IMR-90 (cell line): Measurements from ENCODE around the gene GPR65. TPM values are rescaled to one million over a fixed set of nuclear protein-coding genes. Genes with fewer than 3 reads are reported as not detected.

Source experiments
- ATAC-seq: fragments of 200-7000 bp; cut with Tn5 transposase; 2 replicates; pipeline ENCODE4 v1.9.1; 2020; ENCODE audit warnings: low read depth, mild to moderate bottlenecking, moderate library complexity
- BruUV-seq: library from RNA; stranded (reverse); fragments of 400-500 nt; replicated peaks from 2 replicates; lab custom pipeline; 2021; lab: Mats Ljungman, UMichigan
- CTCF ChIA-PET: fragments of 300-600 bp; formaldehyde crosslinking; extraction: SDS; loops from one replicate; lab custom pipeline; 2021; ENCODE audit warnings: antibody characterized with exemption; lab: Yijun Ruan, JAX
- POLR2A ChIA-PET: fragments of 300-600 bp; sonication (Branson Sonifier 250); formaldehyde crosslinking; loops from one replicate; lab custom pipeline; 2022; ENCODE audit warnings: antibody characterized with exemption; ENCODE audit not compliant: unreplicated experiment; lab: Charles Lee
- DNase-seq: peaks from one replicate; pipeline ENCODE4 v3.0.0; 2013
- H2AFZ ChIP-seq: replicated peaks from 2 replicates; pipeline ENCODE3; 2013; ENCODE audit warnings: low read length, mild to moderate bottlenecking; ENCODE audit not compliant: poor library complexity
- H2AK5ac ChIP-seq: 2 replicates; pipeline ENCODE4 v1.6.1; 2013; ENCODE audit warnings: low read depth, low read length, inconsistent platforms
- H2AK9ac ChIP-seq: replicated peaks from 2 replicates; pipeline ENCODE3; 2013; ENCODE audit warnings: mild to moderate bottlenecking, low read depth, low read length, moderate library complexity; ENCODE audit not compliant: poor library complexity
- H2BK120ac ChIP-seq: 2 replicates; pipeline ENCODE4 v1.6.1; 2013; ENCODE audit warnings: low read depth, low read length, inconsistent platforms
- H2BK15ac ChIP-seq: 3 replicates; pipeline ENCODE4 v1.6.1; 2013; ENCODE audit warnings: low read depth, low read length, inconsistent platforms
- H2BK20ac ChIP-seq: 2 replicates; pipeline ENCODE4 v1.6.1; 2013; ENCODE audit warnings: low read depth, mild to moderate bottlenecking, inconsistent platforms, low read length, moderate library complexity
- H2BK5ac ChIP-seq: 2 replicates; pipeline ENCODE4 v1.6.1; 2013; ENCODE audit warnings: mild to moderate bottlenecking, low read depth, low read length, inconsistent platforms; ENCODE audit not compliant: poor library complexity, severe bottlenecking
- H3K14ac ChIP-seq: replicated peaks from 2 replicates; pipeline ENCODE4 v1.6.1; 2013; ENCODE audit warnings: low read depth, low read length, inconsistent platforms
- H3K18ac ChIP-seq: 2 replicates; pipeline ENCODE4 v1.6.1; 2013; ENCODE audit warnings: low read depth, low read length, control low read depth
- H3K23ac ChIP-seq: 2 replicates; pipeline ENCODE4 v1.6.1; 2013; ENCODE audit warnings: low read depth, low read length, inconsistent platforms
- H3K27ac ChIP-seq: 2 replicates; pipeline ENCODE4 v1.5.1; 2013; ENCODE audit warnings: mild to moderate bottlenecking, control low read depth, low read length; ENCODE audit not compliant: insufficient read depth
- H3K27me3 ChIP-seq: 2 replicates; pipeline ENCODE4 v1.6.1; 2013; ENCODE audit warnings: low read length; ENCODE audit not compliant: control insufficient read depth, insufficient read depth
- H3K36me3 ChIP-seq: 2 replicates; pipeline ENCODE4 v1.6.1; 2013; ENCODE audit warnings: low read length, mixed read lengths; ENCODE audit not compliant: control insufficient read depth, insufficient read depth
- H3K4ac ChIP-seq: 2 replicates; pipeline ENCODE4 v1.6.1; 2013; ENCODE audit warnings: low read depth, low read length, inconsistent platforms
- H3K4me1 ChIP-seq: 2 replicates; pipeline ENCODE4 v1.6.1; 2013; ENCODE audit warnings: low read length, mixed read lengths; ENCODE audit not compliant: control insufficient read depth, insufficient read depth
- H3K4me2 ChIP-seq: 2 replicates; pipeline ENCODE4 v1.6.1; 2013; ENCODE audit warnings: low read depth, mild to moderate bottlenecking, control low read depth, low read length, moderate library complexity
- H3K4me3 ChIP-seq: 2 replicates; pipeline ENCODE4 v1.5.1; 2013; ENCODE audit warnings: low read depth, mild to moderate bottlenecking, control low read depth, low read length, moderate library complexity; ENCODE audit not compliant: insufficient read depth
- H3K56ac ChIP-seq: 2 replicates; pipeline ENCODE4 v1.6.1; 2013; ENCODE audit warnings: low read length, inconsistent platforms; ENCODE audit not compliant: insufficient read depth; ENCODE audit errors: extremely low read depth
- H3K79me1 ChIP-seq, 2 experiments: 2 replicates each; pipeline ENCODE4 v1.6.1; 2013; ENCODE audit warnings: low read length in 2 of 2, inconsistent platforms in 1 of 2, low read depth in 1 of 2
- H3K9ac ChIP-seq: 2 replicates; pipeline ENCODE4 v1.6.1; 2013; ENCODE audit warnings: low read depth, low read length, control low read depth
- H3K9me1 ChIP-seq: 2 replicates; pipeline ENCODE4 v1.6.1; 2013; ENCODE audit warnings: low read length, inconsistent platforms; ENCODE audit not compliant: insufficient read depth
- H3K9me3 ChIP-seq: 2 replicates; pipeline ENCODE4 v1.6.1; 2013; ENCODE audit warnings: low read length; ENCODE audit not compliant: control insufficient read depth, insufficient read depth
- H4K20me1 ChIP-seq: 2 replicates; pipeline ENCODE4 v1.6.1; 2013; ENCODE audit warnings: low read length, inconsistent platforms; ENCODE audit not compliant: insufficient read depth
- H4K5ac ChIP-seq: 2 replicates; pipeline ENCODE4 v1.6.1; 2013; ENCODE audit warnings: mild to moderate bottlenecking, low read depth, low read length, control low read depth
- H4K8ac ChIP-seq, 2 experiments: 2 replicates each; pipeline ENCODE4 v1.6.1; 2013; ENCODE audit warnings: low read depth in 2 of 2, low read length in 2 of 2, control low read depth in 1 of 2, inconsistent platforms in 1 of 2
- H4K91ac ChIP-seq: 2 replicates; pipeline ENCODE4 v1.6.1; 2013; ENCODE audit warnings: low read depth, low read length, inconsistent platforms; ENCODE audit not compliant: insufficient read depth
- BHLHE40 ChIP-seq: fragments of 150-350 bp; IDR thresholded peaks from 2 replicates; pipeline ENCODE4 v1.6.1; 2016; ENCODE audit warnings: mild to moderate bottlenecking, low read depth, low read length
- CEBPB ChIP-seq: IDR thresholded peaks from 2 replicates; pipeline ENCODE4 v1.6.1; 2012; ENCODE audit warnings: low read depth, low read length, improper control_type of control experiment
- CHD1 ChIP-seq: IDR thresholded peaks from 2 replicates; pipeline ENCODE4 v1.6.1; 2012; ENCODE audit warnings: low read depth, low read length, improper control_type of control experiment
- FOS ChIP-seq: fragments of 150-350 bp; IDR thresholded peaks from 2 replicates; pipeline ENCODE4 v1.6.1; 2016; ENCODE audit warnings: low read depth, low read length
- MAZ ChIP-seq: IDR thresholded peaks from 2 replicates; pipeline ENCODE4 v1.6.1; 2012; ENCODE audit warnings: low read depth, mild to moderate bottlenecking, low read length, improper control_type of control experiment, moderate library complexity, borderline replicate concordance
- MXI1 ChIP-seq: IDR thresholded peaks from 2 replicates; pipeline ENCODE4 v1.6.1; 2012; ENCODE audit warnings: low read depth, mild to moderate bottlenecking, low read length, moderate library complexity, borderline replicate concordance
- NFE2L2 ChIP-seq: fragments of 150-350 bp; IDR thresholded peaks from 2 replicates; pipeline ENCODE4 v1.6.1; 2016; ENCODE audit warnings: low read depth, mild to moderate bottlenecking, low read length
- POLR2A ChIP-seq: IDR thresholded peaks from 2 replicates; pipeline ENCODE4 v1.6.1; 2012; ENCODE audit warnings: mild to moderate bottlenecking, low read depth, low read length
- RAD21 ChIP-seq: IDR thresholded peaks from 2 replicates; pipeline ENCODE4 v1.6.1; 2012; ENCODE audit warnings: low read length, improper control_type of control experiment
- RCOR1 ChIP-seq: IDR thresholded peaks from 2 replicates; pipeline ENCODE4 v1.6.1; 2012; ENCODE audit warnings: mild to moderate bottlenecking, low read length, improper control_type of control experiment; ENCODE audit not compliant: insufficient replicate concordance
- RFX5 ChIP-seq: IDR thresholded peaks from 2 replicates; pipeline ENCODE4 v1.8.0; 2012; ENCODE audit warnings: low read depth, mild to moderate bottlenecking, low read length, moderate library complexity
- SMC3 ChIP-seq: fragments of 150-350 bp; IDR thresholded peaks from 2 replicates; pipeline ENCODE4 v1.6.1; 2016; ENCODE audit warnings: low read depth, mild to moderate bottlenecking, antibody characterized with exemption, low read length, moderate library complexity
- WGBS, 2 experiments: methylation state at CpG; one replicate each; pipeline versions ENCODE4 v1.1.5 to v1.1.7; 2013; ENCODE audit warnings: missing lambda C conversion rate in 2 of 2; ENCODE audit not compliant: insufficient read length in 1 of 2; ENCODE audit errors: extremely low coverage in 2 of 2; 5-methylcytosine and 5-hydroxymethylcytosine counted together
- dilution Hi-C: fragments of 300-500 bp; cut with HindIII; formaldehyde crosslinking; loops from one replicate; pipeline ENCODE4 v1.14.3; 2018; ENCODE audit warnings: low sequenced_read_pairs; ENCODE audit not compliant: unreplicated experiment
- in situ Hi-C: fragments of 300-500 bp; cut with MboI; formaldehyde crosslinking; loops from 3 replicates; pipeline ENCODE4 v1.14.3; 2019; ENCODE audit warnings: low sequenced_read_pairs, inconsistent platforms, mixed read lengths
- intact Hi-C: fragments of 100-400 bp; cut with micrococcal nuclease; formaldehyde crosslinking; loops from 2 replicates; pipeline ENCODE4 v1.10.0; 2022
- polyA plus RNA-seq, 3 experiments: library from polyadenylated mRNA; depleted of rRNA; stranded (reverse); fragments of >200 nt; gene quantifications; 2 replicates each; pipeline ENCODE4 v1.2.3, GENCODE V29; 2012; ENCODE audit warnings: low replicate concordance in 1 of 3
- total RNA-seq: library from RNA; depleted of rRNA; stranded (reverse); fragments of >200 nt; gene quantifications from 2 replicates; pipeline ENCODE4 v1.2.3, GENCODE V29; 2012

The GPR65 gene
- total and polyA plus RNA-seq, 2 of the 4 experiments (the other 2 are of a cell fraction) = 0.05 to 0.18 TPM

DNA sequence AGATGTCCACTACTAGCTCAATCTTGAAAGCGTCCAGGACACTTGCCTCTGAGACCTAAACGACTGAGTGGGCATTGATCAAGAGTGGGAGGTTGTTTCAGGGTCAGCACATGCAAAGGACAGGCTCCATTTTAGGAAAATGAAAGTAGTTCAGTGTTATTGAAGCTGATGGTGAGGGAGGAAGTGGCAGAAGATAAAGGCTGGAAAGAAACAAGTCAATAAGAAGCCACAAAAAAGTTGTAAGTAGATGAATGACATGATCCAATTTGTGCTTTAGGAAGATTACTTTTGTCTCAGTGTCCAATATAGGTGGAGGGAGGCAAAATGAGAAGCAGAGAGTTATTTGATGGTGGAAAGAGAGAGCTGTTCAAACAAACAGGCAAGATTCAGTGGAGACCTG is 22.0 kb downstream of the GPR65 start:
- H2AK9ac ChIP-seq = no peak overlapping the region
- BruUV-seq = no TSS peak
- in situ Hi-C loops = no loop called here
- H3K79me1 ChIP-seq = no peaks in the 10 kb centered on the region
- H3K56ac ChIP-seq = no peak overlapping the region
- no peak for TF ChIP-seq RCOR1
- no peak for TF ChIP-seq MXI1
- no peak for TF ChIP-seq SMC3
- no peak for TF ChIP-seq BHLHE40
- no peak for TF ChIP-seq POLR2A
- no peak for TF ChIP-seq NFE2L2
- no peak for TF ChIP-seq FOS
- TF ChIP-seq CEBPB = no peak
- no peak for TF ChIP-seq CHD1
- no peak for TF ChIP-seq RAD21
- no peak for TF ChIP-seq RFX5
- TF ChIP-seq MAZ = no peak
- POLR2A ChIA-PET = no interaction called here
- H3K36me3 ChIP-seq = no peaks in the 10 kb centered on the region
- H3K4me1 ChIP-seq = no peaks in the 10 kb centered on the region
- H4K5ac ChIP-seq = no peak overlapping the region
- no peak overlapping the region for H3K4me2 ChIP-seq
- dilution Hi-C loops = no loop called here
- no peak overlapping the region for H3K23ac ChIP-seq
- H3K14ac ChIP-seq = no peak overlapping the region
- H2BK15ac ChIP-seq = no peak overlapping the region
- H3K27ac ChIP-seq = no peak overlapping the region
- no peak overlapping the region for H2AK5ac ChIP-seq
- H4K8ac ChIP-seq = no peak overlapping the region
- no peak overlapping the region for H2AFZ ChIP-seq
- H4K91ac ChIP-seq = no peak overlapping the region
- DNase-seq (no peak), ATAC-seq (no peak)
- H2BK20ac ChIP-seq = no peak overlapping the region
- H3K18ac ChIP-seq = no peak overlapping the region
- CTCF ChIA-PET = no interaction called here
- no CpG with 5 or more reads among the region's 2 CpGs for WGBS, 2 experiments
- no peaks in the 10 kb centered on the region for H3K27me3 ChIP-seq
- intact Hi-C loops = no loop called here
- no peak overlapping the region for H3K4me3 ChIP-seq
- H2BK5ac ChIP-seq = no peak overlapping the region
- H3K4ac ChIP-seq = no peak overlapping the region
- H3K9me1 ChIP-seq = no peaks in the 10 kb centered on the region
- H3K9ac ChIP-seq = no peak overlapping the region
- H3K9me3 ChIP-seq = no peaks in the 10 kb centered on the region
- H4K20me1 ChIP-seq = no peaks in the 10 kb centered on the region
- H2BK120ac ChIP-seq = no peak overlapping the region
